A673 (cell line): ENCODE results near the gene MYO7B. TPM values are rescaled to one million over a fixed set of nuclear protein-coding genes. Genes with fewer than 3 reads are reported as not detected.

ENCODE experiments used
- BruUV-seq: library from RNA; stranded (reverse); fragments of 400-500 nt; replicated peaks from 2 replicates; lab custom pipeline; 2021; lab: Mats Ljungman, UMichigan
- CTCF ChIA-PET: fragments of 300-600 bp; sonication (Branson Sonifier 250); formaldehyde crosslinking; loops from one replicate; lab custom pipeline; 2022; ENCODE audit warnings: antibody characterized with exemption; lab: Charles Lee
- POLR2A ChIA-PET: fragments of 300-600 bp; sonication (Branson Sonifier 250); formaldehyde crosslinking; loops from one replicate; lab custom pipeline; 2022; ENCODE audit warnings: antibody characterized with exemption; ENCODE audit not compliant: low non-redundant PET; lab: Charles Lee
- DNase-seq: peaks from one replicate; pipeline ENCODE4 v3.0.0-alpha.2; 2015; ENCODE audit warnings: low spot score
- H3K27ac ChIP-seq: fragments of 200-600 bp; sonication (generic); 2 replicates; pipeline ENCODE4 v1.5.1; 2016; ENCODE audit warnings: mixed run types, low read depth, mild to moderate bottlenecking, mixed read lengths, antibody characterized with exemption, low read length; ENCODE audit not compliant: poor library complexity, severe bottlenecking
- H3K27me3 ChIP-seq: fragments of 200-600 bp; sonication (generic); replicated peaks from 2 replicates; pipeline ENCODE4 v1.6.1; 2017; ENCODE audit warnings: mixed run types, low read depth, mild to moderate bottlenecking, mixed read lengths, antibody characterized with exemption, low read length; ENCODE audit not compliant: insufficient read depth, poor library complexity
- H3K36me3 ChIP-seq: fragments of 200-600 bp; sonication (generic); 2 replicates; pipeline ENCODE4 v1.6.1; 2016; ENCODE audit warnings: mixed run types, mild to moderate bottlenecking, mixed read lengths, antibody characterized with exemption, low read length; ENCODE audit not compliant: insufficient read depth, poor library complexity, severe bottlenecking
- H3K4me1 ChIP-seq: fragments of 200-600 bp; sonication (generic); 2 replicates; pipeline ENCODE4 v1.6.1; 2017; ENCODE audit warnings: mixed run types, mild to moderate bottlenecking, mixed read lengths, antibody characterized with exemption, low read length; ENCODE audit not compliant: insufficient read depth, poor library complexity, severe bottlenecking
- H3K4me3 ChIP-seq: fragments of 200-600 bp; sonication (generic); 2 replicates; pipeline ENCODE4 v1.5.1; 2016; ENCODE audit warnings: low read depth, mixed run types, mild to moderate bottlenecking, mixed read lengths, low read length; ENCODE audit not compliant: poor library complexity, severe bottlenecking
- H3K9me3 ChIP-seq: fragments of 200-600 bp; sonication (generic); 2 replicates; pipeline ENCODE4 v1.6.1; 2016; ENCODE audit warnings: mixed run types, low read depth, mild to moderate bottlenecking, mixed read lengths, antibody characterized with exemption, low read length; ENCODE audit not compliant: poor library complexity, severe bottlenecking
- EZH2 ChIP-seq: fragments of 200-600 bp; sonication (generic); IDR thresholded peaks from 2 replicates; pipeline ENCODE4 v1.6.1; 2017; ENCODE audit warnings: borderline replicate concordance, low read depth, mild to moderate bottlenecking, mixed read lengths, antibody characterized with exemption, low read length; ENCODE audit not compliant: poor library complexity, severe bottlenecking
- intact Hi-C: fragments of 100-400 bp; cut with micrococcal nuclease; formaldehyde crosslinking; loops from one replicate; pipeline ENCODE4 v1.10.0; 2022; ENCODE audit not compliant: unreplicated experiment
- total RNA-seq: library from RNA; stranded (reverse); gene quantifications from 2 replicates; pipeline ENCODE4 v1.2.3, GENCODE V29; 2021
- TF ChIP-seq, protein P1 (sequence below): fragments of 300-800, 200-600 bp; sonication (generic); conservative IDR thresholded peaks from 2 replicates; pipeline ENCODE4 v1.5.1; 2017; ENCODE audit warnings: low read depth, mild to moderate bottlenecking, antibody characterized with exemption, low read length, moderate library complexity, mixed read lengths

MYO7B gene
- total RNA-seq, 1 experiment from 2014 or later: 0.24 TPM

DNA sequence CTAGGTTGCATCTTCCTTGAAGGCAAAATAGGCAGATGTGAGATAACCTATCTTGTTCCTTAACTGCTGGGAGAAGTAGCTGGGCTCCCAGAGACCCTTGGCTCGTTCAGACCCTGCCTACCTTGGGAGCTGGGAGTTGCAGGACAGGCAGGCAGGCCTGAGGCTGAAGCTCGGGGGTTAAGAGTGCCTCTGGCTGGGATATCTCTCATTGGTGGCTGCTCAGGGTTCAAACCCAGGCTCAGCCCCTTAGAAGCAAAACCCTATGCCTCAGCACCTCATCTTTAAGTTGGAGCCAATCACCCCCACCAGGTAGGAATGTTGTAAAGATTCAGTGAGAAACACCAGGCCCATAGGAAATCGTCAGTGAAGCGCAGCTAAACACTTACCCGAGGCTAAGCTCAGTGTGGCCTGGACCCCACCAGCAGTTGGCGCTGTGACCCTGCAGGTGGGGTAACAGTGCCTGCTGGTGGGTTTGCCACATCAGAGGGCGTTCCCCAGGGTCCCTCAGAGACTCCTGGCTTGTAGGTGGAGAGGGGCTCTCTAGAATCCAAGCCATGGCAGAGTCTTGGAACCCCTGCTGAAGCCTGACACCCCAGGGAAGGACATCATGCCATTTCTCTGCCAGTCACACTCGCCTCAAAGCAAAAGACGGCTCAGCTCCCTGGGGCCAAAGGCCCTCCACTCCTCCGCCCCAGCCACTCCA lies 55.9 kb downstream of the MYO7B start:
- intact Hi-C loops: loop anchor here (1.0 kb wide), 1 partner anchor 58 kb away; no protein-coding TSS in a partner anchor

DNA sequence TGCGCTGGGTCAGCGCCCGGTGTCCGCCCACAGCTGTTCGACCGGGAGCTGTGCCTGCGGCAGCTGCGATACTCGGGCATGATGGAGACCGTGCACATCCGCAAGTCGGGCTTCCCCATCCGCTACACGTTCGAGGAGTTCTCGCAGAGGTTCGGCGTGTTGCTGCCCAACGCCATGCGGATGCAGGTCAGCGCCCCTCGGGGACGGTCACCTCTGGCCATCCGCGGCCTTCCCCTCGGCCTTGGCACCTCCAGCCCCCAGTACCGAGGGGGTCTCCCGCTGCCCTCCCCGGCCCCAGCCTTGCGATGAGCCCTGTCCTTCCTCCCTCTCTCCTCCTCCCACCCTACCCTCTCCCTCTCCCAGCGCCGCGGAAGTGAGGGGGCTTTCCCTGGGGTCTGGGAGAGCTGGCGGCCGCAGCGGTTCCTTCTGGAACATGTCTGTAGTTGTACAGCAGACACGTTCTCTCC lies 57.3 kb downstream of the MYO7B start:
- ChIA-PET POLR2A (no interaction called here), CTCF (interaction anchor here (2.4 kb wide), 1 partner anchor 57 kb away, joined by 29 read pairs; no protein-coding TSS in a partner anchor)
- no peaks in the 10 kb centered on the region for H3K27me3 ChIP-seq
- no peaks in the 10 kb centered on the region for H3K36me3 ChIP-seq
- intact Hi-C loops: no loop called here
- H3K4me1 ChIP-seq: no peaks in the 10 kb centered on the region
- BruUV-seq: no TSS peak
- no peak for DNase-seq
- H3K9me3 ChIP-seq: no peaks in the 10 kb centered on the region
- TF ChIP-seq EZH2: no peak
- TF ChIP-seq, protein P1, sequence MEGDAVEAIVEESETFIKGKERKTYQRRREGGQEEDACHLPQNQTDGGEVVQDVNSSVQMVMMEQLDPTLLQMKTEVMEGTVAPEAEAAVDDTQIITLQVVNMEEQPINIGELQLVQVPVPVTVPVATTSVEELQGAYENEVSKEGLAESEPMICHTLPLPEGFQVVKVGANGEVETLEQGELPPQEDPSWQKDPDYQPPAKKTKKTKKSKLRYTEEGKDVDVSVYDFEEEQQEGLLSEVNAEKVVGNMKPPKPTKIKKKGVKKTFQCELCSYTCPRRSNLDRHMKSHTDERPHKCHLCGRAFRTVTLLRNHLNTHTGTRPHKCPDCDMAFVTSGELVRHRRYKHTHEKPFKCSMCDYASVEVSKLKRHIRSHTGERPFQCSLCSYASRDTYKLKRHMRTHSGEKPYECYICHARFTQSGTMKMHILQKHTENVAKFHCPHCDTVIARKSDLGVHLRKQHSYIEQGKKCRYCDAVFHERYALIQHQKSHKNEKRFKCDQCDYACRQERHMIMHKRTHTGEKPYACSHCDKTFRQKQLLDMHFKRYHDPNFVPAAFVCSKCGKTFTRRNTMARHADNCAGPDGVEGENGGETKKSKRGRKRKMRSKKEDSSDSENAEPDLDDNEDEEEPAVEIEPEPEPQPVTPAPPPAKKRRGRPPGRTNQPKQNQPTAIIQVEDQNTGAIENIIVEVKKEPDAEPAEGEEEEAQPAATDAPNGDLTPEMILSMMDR: no peak
- H3K27ac ChIP-seq: no peak overlapping the region
- no peak overlapping the region for H3K4me3 ChIP-seq

More for the DNA sequence above, 55.9 kb downstream of the MYO7B start:
- H3K27ac ChIP-seq: no peak overlapping the region
- H3K4me3 ChIP-seq: no peak overlapping the region
- TF ChIP-seq EZH2: no peak
- TF ChIP-seq, protein P1: peak; percentile 96
- no peaks in the 10 kb centered on the region for H3K9me3 ChIP-seq
- no peaks in the 10 kb centered on the region for H3K4me1 ChIP-seq
- POLR2A ChIA-PET: interaction anchor here (0.6 to 0.8 kb wide), 2 partner anchors 59 to 250 kb away, joined by 3 read pairs; no protein-coding TSS in a partner anchor
- no peaks in the 10 kb centered on the region for H3K27me3 ChIP-seq
- peak; percentile 77 for DNase-seq
- no peaks in the 10 kb centered on the region for H3K36me3 ChIP-seq
- CTCF ChIA-PET: interaction anchor here (0.6 to 2.4 kb wide), 9 partner anchors 13 to 578 kb away, joined by 3 to 29 read pairs (median 3); partner anchors contain the start of gene IWS1
- BruUV-seq: no TSS peak

DNA sequence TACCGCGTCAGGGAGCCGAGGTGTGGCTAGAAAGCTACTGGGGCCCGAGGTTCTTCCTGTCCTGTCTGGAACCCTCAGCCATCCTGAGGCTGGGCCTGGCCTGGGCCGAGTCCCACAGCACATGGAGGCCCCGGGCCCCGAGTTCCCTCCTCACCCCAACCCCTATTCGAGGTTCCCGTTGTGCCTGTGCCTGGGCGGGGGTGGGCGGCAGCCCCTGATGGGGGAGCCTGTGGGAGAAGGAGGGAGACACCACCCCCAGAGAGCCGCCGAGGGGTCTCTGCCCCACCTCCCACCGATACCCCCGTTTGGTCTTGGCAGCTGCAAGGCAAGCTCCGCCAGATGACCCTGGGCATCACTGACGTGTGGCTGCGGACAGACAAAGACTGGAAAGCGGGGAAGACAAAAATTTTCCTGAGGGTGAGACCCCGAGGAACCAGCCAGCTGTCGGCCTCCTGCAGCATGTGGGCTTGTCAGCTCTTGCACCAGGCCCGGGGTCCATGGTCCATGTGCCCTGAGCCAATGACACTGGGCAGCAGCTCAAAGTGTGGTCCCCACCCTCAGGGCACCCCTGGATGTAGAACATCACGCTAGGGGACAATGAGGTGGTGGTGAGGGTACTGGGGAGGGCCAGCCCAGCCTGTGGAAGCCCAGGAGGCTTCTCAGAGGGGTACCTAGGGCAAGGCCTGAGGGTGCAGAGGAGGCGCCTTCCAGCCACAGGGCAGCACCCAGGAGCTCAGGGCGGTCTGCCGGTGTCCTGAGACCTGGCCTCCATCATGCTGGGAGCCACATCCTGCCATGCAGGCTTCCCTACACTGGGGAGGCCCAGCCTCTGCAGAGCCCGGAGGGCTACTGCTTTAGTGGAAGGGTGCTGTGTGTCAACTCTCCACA lies 58.0 kb downstream of the MYO7B start:
- Histone ChIP-seq H3K4me3 (no peak overlapping the region), H3K9me3 (no peaks in the 10 kb centered on the region), H3K36me3 (no peaks in the 10 kb centered on the region), H3K27me3 (no peaks in the 10 kb centered on the region), H3K4me1 (no peaks in the 10 kb centered on the region), H3K27ac (no peak overlapping the region)
- no peak for TF ChIP-seq EZH2
- TF ChIP-seq, protein P1: no peak
- BruUV-seq: no TSS peak
- CTCF ChIA-PET: interaction anchor here (2.4 kb wide), 1 partner anchor 56 kb away, joined by 29 read pairs; no protein-coding TSS in a partner anchor
- DNase-seq: no peak
- intact Hi-C loops: no loop called here
- POLR2A ChIA-PET: no interaction called here
